Astrocyte (in vitro differentiated cells and primary cell): ENCODE measurements around the gene KIFC1. TPM values are rescaled to one million over a fixed set of nuclear protein-coding genes. Genes with fewer than 3 reads are reported as not detected.
"Not testable (repeated sequence)": the region's sequence is repeated elsewhere in the genome, so short reads cannot be mapped to it uniquely, and the experiment has no call there.

Experiments
- DNase-seq: peaks from one replicate; pipeline ENCODE4 v3.0.0-alpha.2; 2010; ENCODE audit warnings: low read depth
- FAIRE-seq: peaks from 2 replicates; lab custom pipeline; 2011; peaks lifted over from hg19 to GRCh38; lab: Jason Lieb, UNC
- H2AFZ ChIP-seq: 2 replicates; pipeline ENCODE4 v1.6.0; 2012; ENCODE audit warnings: low read depth, low read length, inconsistent platforms
- H3K27ac ChIP-seq: 2 replicates; pipeline ENCODE4 v1.5.1; 2011; ENCODE audit warnings: low read depth, low read length, inconsistent platforms
- H3K27me3 ChIP-seq: 2 replicates; pipeline ENCODE4 v1.6.0; 2011; ENCODE audit warnings: low read length, inconsistent platforms; ENCODE audit not compliant: insufficient read depth
- H3K36me3 ChIP-seq: 2 replicates; pipeline ENCODE4 v1.5.1; 2011; ENCODE audit warnings: low read length, inconsistent platforms; ENCODE audit not compliant: insufficient read depth
- H3K4me1 ChIP-seq: 2 replicates; pipeline ENCODE4 v1.5.1; 2011; ENCODE audit warnings: low read length, inconsistent platforms; ENCODE audit not compliant: insufficient read depth
- H3K4me2 ChIP-seq: 2 replicates; pipeline ENCODE4 v1.6.0; 2012; ENCODE audit warnings: low read length, inconsistent platforms
- H3K4me3 ChIP-seq: 2 replicates; pipeline ENCODE4 v1.5.1; 2011; ENCODE audit warnings: low read depth, mild to moderate bottlenecking, low read length, inconsistent platforms; ENCODE audit not compliant: insufficient read depth
- H3K79me2 ChIP-seq: 2 replicates; pipeline ENCODE4 v1.6.0; 2012; ENCODE audit warnings: mild to moderate bottlenecking, low read length, inconsistent platforms; ENCODE audit not compliant: insufficient read depth
- H3K9ac ChIP-seq: 2 replicates; pipeline ENCODE4 v1.6.0; 2012; ENCODE audit warnings: mild to moderate bottlenecking, low read length, inconsistent platforms
- H3K9me3 ChIP-seq: 2 replicates; pipeline ENCODE4 v1.5.1; 2012; ENCODE audit warnings: low read depth, mild to moderate bottlenecking, low read length, inconsistent platforms; ENCODE audit not compliant: insufficient read depth
- H4K20me1 ChIP-seq: 2 replicates; pipeline ENCODE4 v1.6.0; 2012; ENCODE audit warnings: low read length, inconsistent platforms; ENCODE audit not compliant: insufficient read depth
- H3K27ac Mint-ChIP-seq: one replicate; pipeline ENCODE4 v1.8.0; 2021; ENCODE audit warnings: mild to moderate bottlenecking, mixed read lengths; ENCODE audit not compliant: unreplicated experiment
- H3K27me3 Mint-ChIP-seq: one replicate; pipeline ENCODE4 v1.8.0; 2021; ENCODE audit warnings: low read depth, mixed read lengths; ENCODE audit not compliant: unreplicated experiment
- H3K36me3 Mint-ChIP-seq: one replicate; pipeline ENCODE4 v1.8.0; 2021; ENCODE audit warnings: low read depth, mixed read lengths; ENCODE audit not compliant: unreplicated experiment
- H3K4me1 Mint-ChIP-seq: one replicate; pipeline ENCODE4 v1.8.0; 2021; ENCODE audit warnings: low read depth, mixed read lengths; ENCODE audit not compliant: unreplicated experiment
- H3K4me3 Mint-ChIP-seq: one replicate; pipeline ENCODE4 v1.8.0; 2021; ENCODE audit warnings: mild to moderate bottlenecking, moderate library complexity, mixed read lengths; ENCODE audit not compliant: unreplicated experiment
- H3K9me3 Mint-ChIP-seq: one replicate; pipeline ENCODE4 v1.8.0; 2021; ENCODE audit warnings: mild to moderate bottlenecking, mixed read lengths; ENCODE audit not compliant: unreplicated experiment
- EZH2 ChIP-seq: IDR thresholded peaks from 2 replicates; pipeline ENCODE4 v1.6.1; 2012; ENCODE audit warnings: mild to moderate bottlenecking, low read length, inconsistent platforms; ENCODE audit not compliant: insufficient read depth
- total RNA-seq: library from RNA; stranded (reverse); gene quantifications from 2 replicates; pipeline ENCODE4 v1.2.1, GENCODE V29; 2021
- TF ChIP-seq, protein P1 (sequence below): IDR thresholded peaks from 2 replicates; pipeline ENCODE4 v1.5.1; 2011; ENCODE audit warnings: low read depth, mild to moderate bottlenecking, inconsistent platforms, low read length, moderate library complexity; ENCODE audit not compliant: insufficient read depth

KIFC1 gene
- total RNA-seq, 1 donor from 2014 or later = 4.2 TPM

GRCh38 chr6:33356295-33356694, 35.3 kb upstream of the KIFC1 start:
- Histone ChIP-seq H3K9ac (no peak overlapping the region), H3K79me2 (no peaks in the 10 kb centered on the region), H2AFZ (no peak overlapping the region), H3K9me3 (no peaks in the 10 kb centered on the region), H3K4me3 (no peak overlapping the region), H3K4me1 (no peaks in the 10 kb centered on the region), H3K27ac (no peak overlapping the region), H4K20me1 (no peaks in the 10 kb centered on the region), H3K36me3 (no peaks in the 10 kb centered on the region), H3K27me3 (peaks cover 20% of the 10 kb centered on the region), H3K4me2 (no peak overlapping the region)
- peaks cover 1% of the 10 kb centered on the region for H3K4me1 Mint-ChIP-seq
- peaks cover 19% of the 10 kb centered on the region for H3K27me3 Mint-ChIP-seq
- TF ChIP-seq, protein P1, sequence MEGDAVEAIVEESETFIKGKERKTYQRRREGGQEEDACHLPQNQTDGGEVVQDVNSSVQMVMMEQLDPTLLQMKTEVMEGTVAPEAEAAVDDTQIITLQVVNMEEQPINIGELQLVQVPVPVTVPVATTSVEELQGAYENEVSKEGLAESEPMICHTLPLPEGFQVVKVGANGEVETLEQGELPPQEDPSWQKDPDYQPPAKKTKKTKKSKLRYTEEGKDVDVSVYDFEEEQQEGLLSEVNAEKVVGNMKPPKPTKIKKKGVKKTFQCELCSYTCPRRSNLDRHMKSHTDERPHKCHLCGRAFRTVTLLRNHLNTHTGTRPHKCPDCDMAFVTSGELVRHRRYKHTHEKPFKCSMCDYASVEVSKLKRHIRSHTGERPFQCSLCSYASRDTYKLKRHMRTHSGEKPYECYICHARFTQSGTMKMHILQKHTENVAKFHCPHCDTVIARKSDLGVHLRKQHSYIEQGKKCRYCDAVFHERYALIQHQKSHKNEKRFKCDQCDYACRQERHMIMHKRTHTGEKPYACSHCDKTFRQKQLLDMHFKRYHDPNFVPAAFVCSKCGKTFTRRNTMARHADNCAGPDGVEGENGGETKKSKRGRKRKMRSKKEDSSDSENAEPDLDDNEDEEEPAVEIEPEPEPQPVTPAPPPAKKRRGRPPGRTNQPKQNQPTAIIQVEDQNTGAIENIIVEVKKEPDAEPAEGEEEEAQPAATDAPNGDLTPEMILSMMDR = no peak
- no peak for TF ChIP-seq EZH2
- DNase-seq = no peak
- no peak overlapping the region for H3K27ac Mint-ChIP-seq
- peaks cover 2% of the 10 kb centered on the region for H3K36me3 Mint-ChIP-seq
- peaks cover 7% of the 10 kb centered on the region for H3K9me3 Mint-ChIP-seq
- FAIRE-seq = no peak
- H3K4me3 Mint-ChIP-seq = no peak overlapping the region

GRCh38 chr6:33357160-33357871, 34.3 kb upstream of the KIFC1 start:
- DNase-seq, H3K9me3 ChIP-seq, H3K4me3 Mint-ChIP-seq, H3K9me3 Mint-ChIP-seq, H3K4me3 ChIP-seq, H3K4me1 ChIP-seq, H2AFZ ChIP-seq, H4K20me1 ChIP-seq, H3K4me2 ChIP-seq, H3K27ac ChIP-seq, FAIRE-seq, H3K27ac Mint-ChIP-seq, H3K36me3 Mint-ChIP-seq, H3K4me1 Mint-ChIP-seq, H3K79me2 ChIP-seq, H3K9ac ChIP-seq, H3K36me3 ChIP-seq: not testable (repeated sequence)
- peaks cover 13% of the 10 kb centered on the region for H3K27me3 Mint-ChIP-seq
- H3K27me3 ChIP-seq = peaks cover 20% of the 10 kb centered on the region

DNA sequence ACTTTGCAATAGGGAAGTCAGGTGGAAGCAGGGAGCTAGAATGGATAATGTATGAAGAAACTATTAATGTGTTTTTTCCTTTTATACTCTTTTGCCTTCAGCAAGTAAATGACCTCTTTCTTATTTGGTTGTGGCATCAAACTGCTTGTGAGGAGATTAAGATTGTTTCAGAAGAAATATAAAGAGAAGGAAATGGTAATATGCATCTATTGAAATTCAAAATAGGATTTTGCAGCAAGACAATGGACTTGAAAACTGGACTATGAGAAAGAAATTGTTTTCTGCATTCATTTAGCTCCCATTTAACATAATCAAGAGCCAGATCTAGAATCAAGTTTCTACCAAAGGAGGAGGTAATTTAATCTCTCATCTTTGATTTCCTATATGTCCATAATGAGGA, 32.3 kb upstream of the KIFC1 start:
- Histone ChIP-seq H3K36me3 (no peaks in the 10 kb centered on the region), H3K27ac (no peak overlapping the region), H3K4me3 (no peak overlapping the region), H3K4me2 (no peak overlapping the region), H3K9ac (no peak overlapping the region), H3K27me3 (peaks cover 13% of the 10 kb centered on the region), H4K20me1 (no peaks in the 10 kb centered on the region), H2AFZ (no peak overlapping the region), H3K4me1 (peaks cover 2% of the 10 kb centered on the region), H3K9me3 (no peaks in the 10 kb centered on the region), H3K79me2 (no peaks in the 10 kb centered on the region)
- Mint-ChIP-seq H3K4me3 (no peak overlapping the region), H3K36me3 (peaks cover 2% of the 10 kb centered on the region), H3K9me3 (peaks cover 7% of the 10 kb centered on the region), H3K4me1 (peaks cover 3% of the 10 kb centered on the region), H3K27ac (no peak overlapping the region), H3K27me3 (peaks cover 11% of the 10 kb centered on the region)
- TF ChIP-seq EZH2 = no peak
- TF ChIP-seq, protein P1 = no peak
- no peak for FAIRE-seq
- no peak for DNase-seq

DNA sequence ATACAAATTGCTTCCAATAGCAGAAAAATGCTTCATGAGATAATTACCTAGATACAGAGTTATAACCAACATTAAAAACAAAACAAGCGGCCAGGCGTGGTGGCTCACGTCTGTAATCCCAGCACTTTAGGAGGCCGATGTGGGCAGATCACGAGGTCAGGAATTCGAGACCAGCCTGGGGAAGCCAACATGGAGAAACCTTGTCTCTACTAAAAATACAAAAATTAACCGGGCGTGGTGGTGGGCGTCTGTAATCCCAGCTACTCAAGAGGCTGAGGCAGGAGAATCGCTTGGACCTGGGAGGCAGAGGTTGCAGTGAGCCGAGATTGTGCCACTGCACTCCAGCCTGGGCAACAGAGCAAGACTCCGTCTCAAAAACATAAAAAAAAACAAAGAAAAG, 28.1 kb upstream of the KIFC1 start:
- H3K79me2 ChIP-seq, FAIRE-seq, H3K27me3 Mint-ChIP-seq: not testable (repeated sequence)

More for the DNA sequence above, 28.1 kb upstream of the KIFC1 start:
- H3K36me3 Mint-ChIP-seq, H3K4me1 Mint-ChIP-seq, H3K9ac ChIP-seq, H3K27ac ChIP-seq, H3K27me3 ChIP-seq, H3K9me3 ChIP-seq, H3K27ac Mint-ChIP-seq, H3K4me2 ChIP-seq, H3K36me3 ChIP-seq, H2AFZ ChIP-seq, H3K4me3 Mint-ChIP-seq, H3K9me3 Mint-ChIP-seq, H3K4me3 ChIP-seq, H4K20me1 ChIP-seq, DNase-seq, H3K4me1 ChIP-seq: not testable (repeated sequence)
